HEK293 (cell line): ENCODE data around the gene TRNT1.

Experiments
- CTCF ChIA-PET: fragments of 350-600 bp; formaldehyde crosslinking; extraction: SDS; loops from one replicate; lab custom pipeline; 2021; ENCODE audit warnings: antibody characterized with exemption; lab: Yijun Ruan, JAX
- POLR2A ChIA-PET: fragments of 300-600 bp; formaldehyde crosslinking; extraction: SDS; loops from one replicate; lab custom pipeline; 2020; ENCODE audit warnings: antibody characterized with exemption, inconsistent platforms; lab: Yijun Ruan, JAX
- H3K27ac ChIP-seq: fragments of 200-500 bp; sonication (Bioruptor generic); 2 replicates; pipeline ENCODE4 v1.5.1; 2014; ENCODE audit warnings: low read depth, low read length, control low read depth, inconsistent platforms; ENCODE audit errors: extremely low read depth
- H3K36me3 ChIP-seq, 2 experiments: fragments of 200-500 bp in 1 of 2; sonication (Bioruptor generic) in 1 of 2; 1 replicate in 1 of 2; 2 replicates in 1 of 2; pipeline ENCODE4 v1.5.1; 2014 to 2017; ENCODE audit warnings: inconsistent platforms in 2 of 2, low read length in 2 of 2; ENCODE audit not compliant: control insufficient read depth in 2 of 2, insufficient read depth in 1 of 2
- H3K4me1 ChIP-seq: fragments of 200-500 bp; sonication (Bioruptor generic); 2 replicates; pipeline ENCODE4 v1.5.1; 2014; ENCODE audit warnings: mild to moderate bottlenecking, low read length, inconsistent platforms; ENCODE audit not compliant: control insufficient read depth, insufficient read depth
- H3K4me3 ChIP-seq: 2 replicates; pipeline ENCODE4 v1.5.1; 2011; ENCODE audit warnings: low read depth, mild to moderate bottlenecking, control low read depth, low read length, moderate library complexity
- H3K9me3 ChIP-seq: fragments of 200-500 bp; sonication (Bioruptor generic); 2 replicates; pipeline ENCODE4 v1.5.1; 2014; ENCODE audit warnings: low read depth, low read length, inconsistent platforms; ENCODE audit not compliant: control insufficient read depth, insufficient read depth
- BCL11B ChIP-seq: fragments of 450-650 bp; formaldehyde crosslinking; IDR thresholded peaks from 2 replicates; pipeline ENCODE4 v1.5.1; 2016; ENCODE audit warnings: low read depth, missing biosample characterization, missing genetic modification characterization
- EGR2 ChIP-seq: fragments of 450-650 bp; formaldehyde crosslinking; IDR thresholded peaks from 2 replicates; pipeline ENCODE4 v1.5.1; 2016; ENCODE audit warnings: low read depth, missing biosample characterization, missing genetic modification characterization
- GLI4 ChIP-seq: fragments of 450-650 bp; formaldehyde crosslinking; IDR thresholded peaks from 2 replicates; pipeline ENCODE4 v1.5.1; 2016; ENCODE audit warnings: missing biosample characterization, missing genetic modification characterization
- KLF17 ChIP-seq: fragments of 450-650 bp; formaldehyde crosslinking; IDR thresholded peaks from 2 replicates; pipeline ENCODE4 v1.5.1; 2016; ENCODE audit warnings: missing biosample characterization, missing genetic modification characterization
- KLF9 ChIP-seq: fragments of 450-650 bp; formaldehyde crosslinking; IDR thresholded peaks from 2 replicates; pipeline ENCODE4 v1.5.1; 2016; ENCODE audit warnings: missing biosample characterization, missing genetic modification characterization, low read depth
- MZF1 ChIP-seq: fragments of 450-650 bp; formaldehyde crosslinking; IDR thresholded peaks from 2 replicates; pipeline ENCODE4 v1.5.1; 2017; ENCODE audit warnings: missing biosample characterization, missing genetic modification characterization, borderline replicate concordance
- OVOL3 ChIP-seq: fragments of 450-650 bp; formaldehyde crosslinking; IDR thresholded peaks from 2 replicates; pipeline ENCODE4 v1.5.1; 2016; ENCODE audit warnings: missing biosample characterization, missing genetic modification characterization
- RBAK ChIP-seq: fragments of 450-650 bp; formaldehyde crosslinking; IDR thresholded peaks from 2 replicates; pipeline ENCODE4 v1.5.1; 2016; ENCODE audit warnings: missing biosample characterization, missing genetic modification characterization
- WT1 ChIP-seq: fragments of 450-650 bp; formaldehyde crosslinking; IDR thresholded peaks from 2 replicates; pipeline ENCODE4 v1.5.1; 2016; ENCODE audit warnings: missing biosample characterization, missing genetic modification characterization
- ZBTB21 ChIP-seq: fragments of 450-650 bp; formaldehyde crosslinking; IDR thresholded peaks from 2 replicates; pipeline ENCODE4 v1.5.1; 2017; ENCODE audit warnings: missing biosample characterization, missing genetic modification characterization
- ZFHX2 ChIP-seq: fragments of 450-650 bp; formaldehyde crosslinking; conservative IDR thresholded peaks from 2 replicates; pipeline ENCODE4 v1.5.1; 2016; ENCODE audit warnings: missing biosample characterization, missing genetic modification characterization
- ZNF169 ChIP-seq: fragments of 450-650 bp; formaldehyde crosslinking; IDR thresholded peaks from 2 replicates; pipeline ENCODE4 v1.5.1; 2016; ENCODE audit warnings: missing biosample characterization, missing genetic modification characterization
- ZNF175 ChIP-seq: fragments of 450-650 bp; formaldehyde crosslinking; IDR thresholded peaks from 2 replicates; pipeline ENCODE4 v1.5.1; 2016; ENCODE audit warnings: missing biosample characterization, missing genetic modification characterization
- ZNF221 ChIP-seq: fragments of 450-650 bp; formaldehyde crosslinking; IDR thresholded peaks from 2 replicates; pipeline ENCODE4 v1.5.1; 2017; ENCODE audit warnings: missing biosample characterization, missing genetic modification characterization, borderline replicate concordance
- ZNF394 ChIP-seq: fragments of 450-650 bp; formaldehyde crosslinking; IDR thresholded peaks from 2 replicates; pipeline ENCODE4 v1.5.1; 2016; ENCODE audit warnings: missing biosample characterization, missing genetic modification characterization, mild to moderate bottlenecking, moderate library complexity, borderline replicate concordance
- ZNF449 ChIP-seq: fragments of 450-650 bp; formaldehyde crosslinking; IDR thresholded peaks from 2 replicates; pipeline ENCODE4 v1.5.1; 2017; ENCODE audit warnings: missing biosample characterization, mild to moderate bottlenecking, missing genetic modification characterization, moderate library complexity
- ZNF548 ChIP-seq: fragments of 450-650 bp; formaldehyde crosslinking; IDR thresholded peaks from 2 replicates; pipeline ENCODE4 v1.5.1; 2016; ENCODE audit warnings: missing biosample characterization, missing genetic modification characterization
- ZNF558 ChIP-seq: fragments of 450-650 bp; formaldehyde crosslinking; IDR thresholded peaks from 2 replicates; pipeline ENCODE4 v1.5.1; 2016; ENCODE audit warnings: missing biosample characterization, missing genetic modification characterization
- ZNF560 ChIP-seq: fragments of 450-650 bp; formaldehyde crosslinking; IDR thresholded peaks from 2 replicates; pipeline ENCODE4 v1.5.1; 2017; ENCODE audit warnings: missing biosample characterization, missing genetic modification characterization, borderline replicate concordance
- ZNF621 ChIP-seq: fragments of 450-650 bp; formaldehyde crosslinking; IDR thresholded peaks from 2 replicates; pipeline ENCODE4 v1.5.1; 2017; ENCODE audit warnings: missing biosample characterization, missing genetic modification characterization
- ZNF670 ChIP-seq: fragments of 450-650 bp; formaldehyde crosslinking; IDR thresholded peaks from 2 replicates; pipeline ENCODE4 v1.5.1; 2016; ENCODE audit warnings: missing biosample characterization, missing genetic modification characterization, low read depth

TRNT1 gene

GRCh38 chr3:3127432-3128010 lies 781 bp downstream of the TRNT1 start (continued):
- peak; percentile 69; the same call in 1 of the 2 replicates for TF ChIP-seq ZNF449 (tag by site-specific recombination)
- TF ChIP-seq ZNF560 (tag by site-specific recombination), result no peak
- TF ChIP-seq OVOL3 (tag by site-specific recombination), result no peak

DNA sequence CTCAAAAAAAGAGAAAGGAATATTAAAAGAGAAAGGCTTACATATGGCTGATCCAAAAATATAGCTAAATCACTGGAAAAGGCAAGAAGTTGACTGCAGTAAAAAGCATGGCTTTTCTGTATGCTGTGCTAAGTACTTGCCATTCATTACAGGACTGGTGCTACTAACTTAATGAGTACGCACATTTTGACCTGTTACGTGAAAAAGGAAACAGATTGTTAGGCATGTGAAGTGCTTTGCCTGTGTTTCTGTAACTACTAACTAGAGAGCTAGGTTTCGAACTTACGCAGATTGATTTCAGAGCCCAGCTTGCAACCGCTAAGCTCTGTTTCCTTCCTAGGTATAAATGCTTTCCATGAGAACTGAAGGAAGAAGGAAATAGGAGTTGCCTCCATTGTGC lies 2.8 kb downstream of the TRNT1 start:
- H3K36me3 ChIP-seq, result peaks cover 27 to 37% of the 10 kb centered on the region in 2 experiments
- H3K4me3 ChIP-seq, result no peak overlapping the region
- no peak overlapping the region for H3K27ac ChIP-seq
- CTCF ChIA-PET, result no interaction called here
- H3K9me3 ChIP-seq, result no peaks in the 10 kb centered on the region
- no peaks in the 10 kb centered on the region for H3K4me1 ChIP-seq
- POLR2A ChIA-PET, result no interaction called here
- TF ChIP-seq ZNF558 (no peak), WT1 (no peak), ZNF175 (tag by site-specific recombination) (no peak), ZNF221 (tag by site-specific recombination) (no peak), KLF9 (tag by site-specific recombination) (no peak), ZBTB21 (tag by site-specific recombination) (no peak), ZNF394 (tag by site-specific recombination) (no peak), GLI4 (tag by site-specific recombination) (no peak), BCL11B (no peak), MZF1 (tag by site-specific recombination) (no peak), ZNF548 (tag by site-specific recombination) (no peak), RBAK (no peak), KLF17 (tag by site-specific recombination) (no peak), ZNF670 (tag by site-specific recombination) (no peak), ZNF169 (no peak)

DNA sequence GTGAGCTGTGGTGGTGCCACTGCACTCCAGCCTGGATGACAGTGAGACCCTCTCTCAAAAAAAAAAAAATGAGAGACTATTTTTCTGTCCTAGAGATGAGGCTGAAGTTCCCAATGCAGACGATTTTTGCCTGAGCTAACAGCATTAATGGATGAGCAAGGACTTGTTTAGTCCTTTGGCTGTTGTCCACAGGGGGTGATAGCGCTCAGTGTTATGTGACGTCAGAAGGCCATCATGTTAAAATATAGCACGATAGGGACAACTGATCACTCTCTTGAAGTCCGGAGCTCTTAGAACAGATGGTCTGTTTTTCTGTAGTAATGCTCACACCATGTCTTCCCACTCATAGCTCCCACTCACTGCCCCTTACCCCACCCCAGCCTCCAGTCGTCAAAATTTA lies 6.8 kb downstream of the TRNT1 start:
- H3K36me3 ChIP-seq, result peaks cover 47 to 73% of the 10 kb centered on the region in 2 experiments
- H3K4me1 ChIP-seq, result no peaks in the 10 kb centered on the region
- TF ChIP-seq EGR2 (tag by site-specific recombination), result 0 out of 2 replicates have a peak, but pooled peaks have one; percentile 8
- TF ChIP-seq ZFHX2 (tag by site-specific recombination), result no peak
- no peak for TF ChIP-seq ZNF621 (tag by site-specific recombination)
- H3K9me3 ChIP-seq, result no peaks in the 10 kb centered on the region
- CTCF ChIA-PET, result interaction anchor here (0.6 kb wide), 1 partner anchor 37 kb away, joined by 7 read pairs; no protein-coding TSS in a partner anchor
- H3K27ac ChIP-seq, result no peak overlapping the region
- POLR2A ChIA-PET, result no interaction called here
- H3K4me3 ChIP-seq, result no peak overlapping the region
